ENCODE data around the gene DIDO1.
A peak's percentile ranks its signal among the peaks of the same experiment; 100 is the strongest.
"Not testable (repeated sequence)": the region's sequence is repeated elsewhere in the genome, so short reads cannot be mapped to it uniquely, and the experiment has no call there.

Gene DIDO1

GRCh38 chr20:62925076-62925419 lies 1.3 kb downstream of the DIDO1 start:
- TF ChIP-seq CTCF (IDR thresholded peaks at IDR 0.05): no peak
- Histone ChIP-seq H3K27ac (peak overlapping the region; percentile 92 to 98), H3K4me3 (peak overlapping the region; percentile 84)
- DNase-seq (ENCODE audit: low spot score): no peak

GRCh38 chr20:62924442-62925075 lies 1.7 kb downstream of the DIDO1 start:
- no peak for TF ChIP-seq CTCF (IDR thresholded peaks at IDR 0.05)
- DNase-seq (ENCODE audit: low spot score): no peak
- Histone ChIP-seq H3K27ac (peak overlapping the region; percentile 92 to 98), H3K4me3 (peak overlapping the region; percentile 84)

- TF ChIP-seq CTCF (IDR thresholded peaks at IDR 0.05): no peak
- Histone ChIP-seq H3K4me3 (peak overlapping the region; percentile 84), H3K27ac (peak overlapping the region; percentile 92 to 98)
- DNase-seq (ENCODE audit: low spot score): no peak
These were observed 2.5 kb downstream of the DIDO1 start for GRCh38 chr20:62923669-62924441.

GRCh38 chr20:62923059-62923668 lies 3.1 kb downstream of the DIDO1 start:
- DNase-seq (ENCODE audit: low spot score): not testable (repeated sequence)
- Histone ChIP-seq H3K27ac (peak overlapping the region; percentile 50 to 92), H3K4me3 (peak overlapping the region; percentile 84)

- no peak overlapping the region for H3K4me3 ChIP-seq
- TF ChIP-seq CTCF (IDR thresholded peaks at IDR 0.05): no peak
- DNase-seq (ENCODE audit: low spot score): no peak
- peak overlapping the region; percentile 50 to 92 for H3K27ac ChIP-seq
These were observed 3.8 kb downstream of the DIDO1 start for GRCh38 chr20:62922451-62922921.

GRCh38 chr20:62921119-62921687 lies 5.1 kb downstream of the DIDO1 start:
- no peak for DNase-seq (ENCODE audit: low spot score)
- Histone ChIP-seq H3K27ac (no peak overlapping the region), H3K4me3 (peak overlapping the region; percentile 46)

More at GRCh38 chr20:62921119-62921687, 5.1 kb downstream of the DIDO1 start:
- no peak for TF ChIP-seq CTCF (IDR thresholded peaks at IDR 0.05)

Measured in coronary artery (tissue), 2 donors.